Activated CD4-positive, CD25-positive, alpha-beta regulatory T cell treated with anti-CD3 and anti-CD28 coated beads, Interleukin-2, amount 50 U/mL, for 24 hours (primary cell): ENCODE measurements around the gene ENPP3.
A peak's percentile ranks its signal among the peaks of the same experiment; 100 is the strongest.

Experiments
- ATAC-seq, 2 donors: fragments of 150-1000 bp; cut with Tn5 transposase; one replicate each; pipeline ENCODE4 v1.10.0; 2021; ENCODE audit warnings: mild to moderate bottlenecking in 1 of 2, moderate library complexity in 1 of 2

ENPP3 gene

GRCh38 chr6:131636880-131637792, at the start of gene ENPP3:
TSS of gene ENPP3 (plus strand) at chr6:131637302. CDS start at chr6:131637385, 83 bp downstream.
- no peak for ATAC-seq

- no peak for ATAC-seq
Observed at GRCh38 chr6:131587909-131588308, 49.2 kb upstream of the ENPP3 start.

- ATAC-seq = no peak
Observed at GRCh38 chr6:131588643-131589042, 48.5 kb upstream of the ENPP3 start.

GRCh38 chr6:131592935-131593334, 44.2 kb upstream of the ENPP3 start:
- no peak for ATAC-seq

- no peak for ATAC-seq
Observed at GRCh38 chr6:131594074-131594473, 43.0 kb upstream of the ENPP3 start.

GRCh38 chr6:131597446-131597845, 39.7 kb upstream of the ENPP3 start:
- no peak for ATAC-seq

- ATAC-seq = no peak
Observed at GRCh38 chr6:131600716-131601115, 36.4 kb upstream of the ENPP3 start.

- no peak for ATAC-seq
Observed at GRCh38 chr6:131602781-131603312, 34.3 kb upstream of the ENPP3 start.

GRCh38 chr6:131613296-131613925, 23.7 kb upstream of the ENPP3 start:
- ATAC-seq = no peak

- no peak for ATAC-seq
Observed at GRCh38 chr6:131615275-131615674, 21.8 kb upstream of the ENPP3 start.

- peak; percentile 92 to 94 for ATAC-seq
Observed at GRCh38 chr6:131627724-131628682, 9.1 kb upstream of the ENPP3 start, which contains the start of gene MED23. TSS of gene MED23 (minus strand) at chr6:131628242. CDS start at chr6:131628049, 193 bp downstream.

- peak in 1 of 2 donors; percentile 16 for ATAC-seq
Observed at GRCh38 chr6:131628726-131629125, 8.4 kb upstream of the ENPP3 start.

GRCh38 chr6:131629651-131630050, 7.5 kb upstream of the ENPP3 start:
- no peak for ATAC-seq

- ATAC-seq = no peak
Observed at GRCh38 chr6:131631625-131632289, 5.3 kb upstream of the ENPP3 start.

GRCh38 chr6:131635384-131636340, 1.4 kb upstream of the ENPP3 start:
- no peak for ATAC-seq

- no peak for ATAC-seq
Observed at GRCh38 chr6:131638013-131638412, 911 bp downstream of the ENPP3 start.

GRCh38 chr6:131640100-131640499, 3.0 kb downstream of the ENPP3 start:
- peak; percentile 73 to 92 for ATAC-seq

- ATAC-seq = no peak
Observed at GRCh38 chr6:131640576-131640975, 3.5 kb downstream of the ENPP3 start.

GRCh38 chr6:131641554-131641953, 4.5 kb downstream of the ENPP3 start:
- no peak for ATAC-seq

GRCh38 chr6:131642565-131642964, 5.5 kb downstream of the ENPP3 start:
- no peak for ATAC-seq
